Lung (tissue), 12 donors: ENCODE data around the gene GLCCI1. TPM values are rescaled to one million over a fixed set of nuclear protein-coding genes. Genes with fewer than 3 reads are reported as not detected.

ENCODE experiments used
- ATAC-seq: fragments of 200-7000 bp; cut with Tn5 transposase; one replicate; pipeline ENCODE4 v1.9.1; 2020; ENCODE audit warnings: moderate number of reproducible peaks; ENCODE audit not compliant: insufficient read depth, low FRiP score
- DNase-seq, 3 donors: peaks; one replicate each; pipeline ENCODE4 v3.0.0-alpha.2; 2013 to 2017
- H3K27ac ChIP-seq, 2 donors: one replicate each; pipeline ENCODE4 v1.5.1; 2013; ENCODE audit warnings: mild to moderate bottlenecking in 2 of 2, moderate library complexity in 2 of 2, control low read depth in 1 of 2, inconsistent platforms in 1 of 2, low read depth in 1 of 2, low read length in 1 of 2
- H3K27me3 ChIP-seq, 3 donors: one replicate each; pipeline ENCODE4 v1.5.1; 2013; ENCODE audit warnings: low read length in 2 of 3; ENCODE audit not compliant: control insufficient read depth in 3 of 3, insufficient read depth in 3 of 3
- H3K36me3 ChIP-seq, 4 donors: one replicate each; pipeline ENCODE4 v1.5.1; 2013; ENCODE audit warnings: low read length in 4 of 4, mild to moderate bottlenecking in 1 of 4, moderate library complexity in 1 of 4; ENCODE audit not compliant: control insufficient read depth in 4 of 4, insufficient read depth in 4 of 4
- H3K4me1 ChIP-seq, 5 donors: one replicate each; pipeline ENCODE4 v1.5.1; 2013; ENCODE audit warnings: low read length in 5 of 5, mild to moderate bottlenecking in 2 of 5, moderate library complexity in 1 of 5; ENCODE audit not compliant: control insufficient read depth in 5 of 5, insufficient read depth in 5 of 5
- H3K4me3 ChIP-seq: one replicate; pipeline ENCODE4 v1.5.1; 2013; ENCODE audit warnings: mild to moderate bottlenecking, control low read depth, moderate library complexity
- H3K9ac ChIP-seq, 2 donors: one replicate each; pipeline ENCODE4 v1.5.1; 2013; ENCODE audit warnings: low read length in 2 of 2, control low read depth in 1 of 2; ENCODE audit not compliant: insufficient read depth in 1 of 2
- H3K9me3 ChIP-seq, 4 donors: one replicate each; pipeline ENCODE4 v1.5.1; 2013; ENCODE audit warnings: low read length in 3 of 4, mild to moderate bottlenecking in 1 of 4, moderate library complexity in 1 of 4; ENCODE audit not compliant: control insufficient read depth in 4 of 4, insufficient read depth in 3 of 4
- CTCF ChIP-seq: IDR thresholded peaks from 2 replicates; pipeline ENCODE4 v1.5.1; 2012; ENCODE audit warnings: mild to moderate bottlenecking; ENCODE audit errors: control extremely low read depth, extremely low read depth
- WGBS, 2 donors: extraction: QIAGEN DNeasy Blood & Tissue Kit; methylation state at CpG; one replicate each; pipeline ENCODE4 v1.1.7; 2013; 5-methylcytosine and 5-hydroxymethylcytosine counted together
- polyA plus RNA-seq, 2 donors: library from polyadenylated mRNA; stranded (reverse); fragments of 200-250 nt; gene quantifications; one replicate each; pipeline ENCODE4 v1.2.1, GENCODE V29; 2013
- total RNA-seq, 2 donors: library from RNA; depleted of rRNA in 1 of 2; stranded (reverse); fragments of >200 nt in 1 of 2; gene quantifications; one replicate each; pipeline ENCODE4 v1.2.1, GENCODE V29; 2014 to 2021
- donor health status: control.
- donor health status: control.
- donor health status: Bipolar disorder and iron deficiency.
- donor health status: healthy.
- donor health status: DM: yes; HTN: yes; CAD: no.

The GLCCI1 gene
- total and polyA plus RNA-seq, 4 donors: 2.5 to 60.2 (median 21.0) TPM

GRCh38 chr7:8103282-8103681, 134.7 kb downstream of the GLCCI1 start:
- Histone ChIP-seq H3K9me3 (peaks cover 0 to 5% (median 1%) of the 10 kb centered on the region in 4 donors), H3K4me3 (no peak overlapping the region), H3K4me1 (no peaks in the 10 kb centered on the region), H3K36me3 (no peaks in the 10 kb centered on the region), H3K9ac (no peak overlapping the region), H3K27ac (no peak overlapping the region), H3K27me3 (no peaks in the 10 kb centered on the region)
- ATAC-seq (no peak), DNase-seq (no peak)
- TF ChIP-seq CTCF: no peak
- WGBS, 2 donors: 83 to 86% methylated on average over 9 of the region's 9 CpGs

DNA sequence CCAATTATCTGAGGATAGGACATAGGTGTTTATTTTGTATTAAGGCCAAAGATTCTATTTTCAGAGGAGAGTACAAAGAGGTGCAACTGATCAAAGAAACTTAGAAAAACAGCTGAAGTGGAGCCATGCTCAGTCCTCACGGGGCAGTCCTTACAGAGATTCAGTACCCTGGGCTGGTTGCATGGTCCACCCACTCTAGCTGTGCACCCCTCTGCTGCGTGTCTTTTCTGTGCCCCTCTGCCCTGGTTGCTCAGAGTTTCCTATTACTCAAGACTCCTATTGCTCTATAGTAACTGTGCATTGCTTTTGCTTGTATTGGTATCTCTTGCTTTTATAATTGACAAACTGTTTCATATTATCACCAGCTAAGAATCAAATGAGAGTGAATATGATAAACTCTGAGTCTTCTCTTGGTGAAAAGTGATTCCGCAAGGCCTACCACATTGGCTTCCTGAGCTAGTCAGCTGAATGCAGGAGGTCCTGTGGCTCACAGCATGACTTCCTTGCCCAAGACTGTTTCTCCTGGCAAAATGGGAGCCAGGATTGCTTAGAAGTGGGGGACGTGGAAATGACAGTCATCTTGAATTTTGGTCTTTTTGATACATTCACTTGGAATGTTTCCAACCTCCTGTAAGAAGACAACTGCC, 137.0 kb downstream of the GLCCI1 start:
- Histone ChIP-seq H3K36me3 (no peaks in the 10 kb centered on the region), H3K9ac (no peak overlapping the region), H3K27me3 (no peaks in the 10 kb centered on the region), H3K27ac (no peak overlapping the region), H3K4me1 (no peaks in the 10 kb centered on the region), H3K9me3 (peaks cover 0 to 5% (median 1%) of the 10 kb centered on the region in 4 donors), H3K4me3 (no peak overlapping the region)
- WGBS, 2 donors: 41 to 63% methylated on average over 4 of the region's 4 CpGs
- no peak for TF ChIP-seq CTCF
- ATAC-seq: no peak
- no peak for DNase-seq

DNA sequence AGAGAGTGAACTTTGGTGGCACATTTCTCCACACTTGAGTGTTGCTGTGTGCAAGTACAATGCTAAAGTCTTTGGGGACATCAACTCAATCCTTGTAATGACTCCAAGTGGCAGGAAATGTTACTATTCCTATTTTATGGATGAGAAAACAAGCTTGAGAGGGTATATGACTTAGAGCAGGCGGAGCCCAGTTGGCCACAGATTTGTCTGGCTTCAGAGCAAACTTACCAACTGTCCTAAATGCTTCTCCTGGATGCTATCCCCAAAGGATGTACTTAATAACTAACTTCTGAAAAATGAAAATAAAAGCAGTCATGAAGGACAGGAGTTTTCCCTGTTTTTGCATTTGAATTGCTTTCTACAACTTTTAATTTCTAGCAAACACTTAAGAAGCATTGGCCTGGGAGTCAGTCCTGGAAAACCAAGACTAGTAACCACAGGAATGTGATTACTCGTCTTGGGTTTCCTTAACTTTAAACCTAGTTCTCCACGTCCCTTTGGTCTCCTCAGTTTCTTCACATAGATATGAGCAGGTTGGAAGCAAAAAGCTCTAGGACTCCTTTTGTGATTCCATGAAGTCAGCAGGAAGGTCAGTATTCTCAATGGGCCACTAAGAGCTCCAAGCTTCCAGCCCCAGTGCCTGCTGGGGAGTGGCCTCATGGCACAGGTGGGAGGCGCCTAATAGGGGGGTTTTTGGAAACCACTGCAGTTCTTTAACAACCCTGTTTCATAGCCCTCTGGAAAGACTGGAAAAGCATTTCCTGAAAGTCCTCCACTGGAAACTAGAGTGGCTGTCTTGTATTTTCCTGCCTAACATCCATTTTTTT, 140.8 kb downstream of the GLCCI1 start:
- 75 to 83% methylated on average over 4 of the region's 4 CpGs for WGBS, 2 donors
- no peak overlapping the region for H3K4me3 ChIP-seq
- no peak for ATAC-seq

More for the DNA sequence above, 140.8 kb downstream of the GLCCI1 start:
- no peaks in the 10 kb centered on the region for H3K9me3 ChIP-seq
- no peak overlapping the region for H3K9ac ChIP-seq
- H3K27ac ChIP-seq: no peak overlapping the region
- no peak for DNase-seq
- no peaks in the 10 kb centered on the region for H3K4me1 ChIP-seq
- H3K36me3 ChIP-seq: peaks cover 0 to 4% (median 0%) of the 10 kb centered on the region in 4 donors
- no peaks in the 10 kb centered on the region for H3K27me3 ChIP-seq
- TF ChIP-seq CTCF: no peak
